HepG2 (cell line): ENCODE results near the gene CYSRT1. TPM values are rescaled to one million over a fixed set of nuclear protein-coding genes. Genes with fewer than 3 reads are reported as not detected.

Experiments used
- ARNTL ChIP-seq: sonication (generic); formaldehyde crosslinking; IDR thresholded peaks from 2 replicates; pipeline ENCODE4 v1.4.0; 2020; ENCODE audit warnings: mild to moderate bottlenecking, missing genetic modification reagents
- CHD4 ChIP-seq: fragments of 200-600 bp; sonication (generic); IDR thresholded peaks from 2 replicates; pipeline ENCODE4 v1.7.0; 2017; ENCODE audit warnings: mild to moderate bottlenecking, low read length, borderline replicate concordance
- FOXK2 ChIP-seq: fragments of 450-650 bp; IDR thresholded peaks from 2 replicates; pipeline ENCODE4 v1.6.1; 2016
- HCFC1 ChIP-seq: fragments of 150-350 bp; IDR thresholded peaks from 2 replicates; pipeline ENCODE4 v1.6.1; 2014; ENCODE audit warnings: low read depth, low read length
- JUN ChIP-seq: sonication (generic); formaldehyde crosslinking; IDR thresholded peaks from 2 replicates; pipeline ENCODE4 v1.4.0; 2020; ENCODE audit warnings: mild to moderate bottlenecking, missing genetic modification reagents
- KAT8 ChIP-seq: IDR thresholded peaks from 2 replicates; pipeline ENCODE4 v1.6.1; 2016; ENCODE audit warnings: missing genetic modification reagents, missing compliant biosample characterization
- MYC ChIP-seq: sonication (generic); formaldehyde crosslinking; IDR thresholded peaks from 2 replicates; pipeline ENCODE4 v1.9.0; 2021; ENCODE audit warnings: missing genetic modification reagents, borderline replicate concordance
- PCBP1 ChIP-seq: fragments of 200-400 bp; formaldehyde crosslinking; IDR thresholded peaks from 2 replicates; pipeline ENCODE4 v1.6.1; 2017; ENCODE audit warnings: mild to moderate bottlenecking, low read depth, low read length, borderline replicate concordance
- SAP130 ChIP-seq: IDR thresholded peaks from 2 replicates; pipeline ENCODE4 v1.6.1; 2016; ENCODE audit warnings: low read depth
- ZNF17 ChIP-seq: sonication (generic); formaldehyde crosslinking; IDR thresholded peaks from 2 replicates; pipeline ENCODE4 v1.5.0; 2020; ENCODE audit warnings: mild to moderate bottlenecking, missing genetic modification reagents
- ZNF30 ChIP-seq: sonication (generic); formaldehyde crosslinking; IDR thresholded peaks from 2 replicates; pipeline ENCODE4 v1.5.0; 2020; ENCODE audit warnings: mild to moderate bottlenecking, missing genetic modification reagents
- ZNF343 ChIP-seq: sonication (generic); formaldehyde crosslinking; IDR thresholded peaks from 2 replicates; pipeline ENCODE4 v1.4.0; 2020; ENCODE audit warnings: mild to moderate bottlenecking, missing genetic modification reagents
- ZNF549 ChIP-seq: sonication (generic); formaldehyde crosslinking; IDR thresholded peaks from 2 replicates; pipeline ENCODE4 v1.5.0; 2020; ENCODE audit warnings: missing genetic modification reagents
- ZNF550 ChIP-seq: sonication (generic); formaldehyde crosslinking; IDR thresholded peaks from 2 replicates; pipeline ENCODE4 v1.4.0; 2020; ENCODE audit warnings: mild to moderate bottlenecking, missing genetic modification reagents, borderline replicate concordance
- ZNF660 ChIP-seq: sonication (generic); formaldehyde crosslinking; IDR thresholded peaks from 2 replicates; pipeline ENCODE4 v1.5.1; 2020; ENCODE audit warnings: mild to moderate bottlenecking, low read depth, missing genetic modification reagents, borderline replicate concordance
- ZNF713 ChIP-seq: sonication (generic); formaldehyde crosslinking; IDR thresholded peaks from 2 replicates; pipeline ENCODE4 v1.4.0; 2020; ENCODE audit warnings: mild to moderate bottlenecking, missing genetic modification reagents
- polyA plus RNA-seq, 8 experiments: library from polyadenylated mRNA; depleted of rRNA in 3 of 8; stranded (reverse) in 7 of 8; unstranded in 1 of 8; fragments of >200 nt; fragmentation: Illumina TruSeq in 4 of 8; extraction: Trizol in 4 of 8; gene quantifications; 2 replicates each; pipeline versions ENCODE4 v1.2.1 to v1.2.3, GENCODE V29; 2011 to 2016; ENCODE audit warnings: low read depth in 4 of 8, missing spikeins in 1 of 8, mixed read lengths in 1 of 8; ENCODE audit not compliant: insufficient read depth in 1 of 8
- total RNA-seq, 5 experiments: library from RNA; depleted of rRNA; stranded (reverse); fragments of >200 nt; fragmentation: Illumina TruSeq; extraction: Trizol; gene quantifications; 2 replicates each; pipeline ENCODE4 v1.2.3, GENCODE V29; 2016; ENCODE audit warnings: low read depth in 1 of 5
- TF ChIP-seq, protein P1 (sequence below): sonication (generic); formaldehyde crosslinking; IDR thresholded peaks from 2 replicates; pipeline ENCODE4 v1.5.1; 2020; ENCODE audit warnings: missing genetic modification reagents, mild to moderate bottlenecking, borderline replicate concordance
- TF ChIP-seq, protein P2 (sequence below): sonication (generic); formaldehyde crosslinking; IDR thresholded peaks from 2 replicates; pipeline ENCODE4 v1.4.0; 2020; ENCODE audit warnings: missing genetic modification reagents
- TF ChIP-seq, protein P3 (sequence below): IDR thresholded peaks from 2 replicates; pipeline ENCODE4 v1.6.1; 2016
- TF ChIP-seq, protein P4 (sequence below): IDR thresholded peaks from 2 replicates; pipeline ENCODE4 v1.6.1; 2012; ENCODE audit warnings: inconsistent platforms
- TF ChIP-seq, protein P5 (sequence below): sonication (generic); formaldehyde crosslinking; IDR thresholded peaks from 2 replicates; pipeline ENCODE4 v1.5.0; 2020; ENCODE audit warnings: mild to moderate bottlenecking, missing genetic modification reagents
- TF ChIP-seq, protein P6 (sequence below): sonication (generic); formaldehyde crosslinking; IDR thresholded peaks from 2 replicates; pipeline ENCODE4 v1.8.0; 2023; ENCODE audit warnings: mild to moderate bottlenecking, missing genetic modification reagents

CYSRT1 gene
- total and polyA plus RNA-seq, 2 of the 13 experiments (the other 11 are each of a cell fraction or from before 2014, with no cell fraction given): 1.5 to 2.1 TPM

DNA sequence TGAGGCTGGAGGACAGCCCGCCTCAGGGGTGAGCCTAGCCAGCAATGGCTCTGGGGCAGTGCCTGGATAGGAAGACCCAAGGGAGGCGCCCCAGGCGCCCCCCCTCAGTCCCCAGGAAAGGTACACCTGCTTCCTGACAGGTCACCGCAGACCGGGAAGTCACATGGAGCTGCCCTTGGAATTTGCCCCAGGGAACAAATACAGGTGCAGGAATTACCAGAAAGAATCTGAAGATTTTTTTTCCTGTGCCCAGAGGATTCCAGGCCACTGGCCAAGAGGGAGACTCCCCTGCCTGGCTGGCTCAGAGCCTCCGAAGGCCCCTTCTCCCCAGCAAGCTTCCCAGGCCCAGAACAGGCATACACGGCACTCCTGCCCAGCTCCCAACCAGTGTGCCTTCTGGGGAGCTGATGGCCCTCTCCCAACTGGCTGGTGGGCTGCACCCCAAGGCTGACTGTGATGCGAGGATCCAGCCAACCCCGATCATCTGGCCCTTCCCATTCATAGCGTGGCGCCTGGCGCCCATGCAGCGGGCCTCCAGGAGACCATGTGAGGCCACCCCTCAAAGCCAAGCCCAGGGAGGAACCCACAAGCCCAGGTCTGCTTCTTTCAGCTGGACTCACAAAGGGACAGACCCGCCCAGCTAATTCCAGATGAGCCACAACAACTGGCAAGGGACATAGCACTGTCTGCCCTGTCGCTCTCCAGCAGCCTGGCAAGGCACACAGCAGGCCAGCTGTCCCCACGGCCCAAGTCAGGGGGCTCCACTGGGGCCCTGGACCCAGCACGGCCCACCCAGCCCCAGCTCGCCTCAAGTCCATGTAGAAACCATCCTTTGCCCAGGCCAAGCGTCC, 26.7 kb upstream of the CYSRT1 start (continued):
- TF ChIP-seq, protein P1, sequence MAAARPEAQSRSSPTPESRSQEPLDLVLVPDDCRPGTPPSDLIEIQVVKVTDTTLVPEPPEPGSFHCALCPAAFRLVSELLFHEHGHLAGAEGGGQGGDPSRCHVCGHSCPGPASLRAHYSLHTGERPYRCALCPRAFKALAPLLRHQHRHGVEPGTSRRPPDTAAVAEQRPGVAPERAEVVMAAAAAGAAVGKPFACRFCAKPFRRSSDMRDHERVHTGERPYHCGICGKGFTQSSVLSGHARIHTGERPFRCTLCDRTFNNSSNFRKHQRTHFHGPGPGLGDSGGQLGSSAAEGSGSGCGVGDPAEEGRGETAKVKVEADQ (CRISPR knock-in tag): no peak; the same call in 1 of the 2 replicates
- no peak for TF ChIP-seq ZNF550
- TF ChIP-seq, protein P2, sequence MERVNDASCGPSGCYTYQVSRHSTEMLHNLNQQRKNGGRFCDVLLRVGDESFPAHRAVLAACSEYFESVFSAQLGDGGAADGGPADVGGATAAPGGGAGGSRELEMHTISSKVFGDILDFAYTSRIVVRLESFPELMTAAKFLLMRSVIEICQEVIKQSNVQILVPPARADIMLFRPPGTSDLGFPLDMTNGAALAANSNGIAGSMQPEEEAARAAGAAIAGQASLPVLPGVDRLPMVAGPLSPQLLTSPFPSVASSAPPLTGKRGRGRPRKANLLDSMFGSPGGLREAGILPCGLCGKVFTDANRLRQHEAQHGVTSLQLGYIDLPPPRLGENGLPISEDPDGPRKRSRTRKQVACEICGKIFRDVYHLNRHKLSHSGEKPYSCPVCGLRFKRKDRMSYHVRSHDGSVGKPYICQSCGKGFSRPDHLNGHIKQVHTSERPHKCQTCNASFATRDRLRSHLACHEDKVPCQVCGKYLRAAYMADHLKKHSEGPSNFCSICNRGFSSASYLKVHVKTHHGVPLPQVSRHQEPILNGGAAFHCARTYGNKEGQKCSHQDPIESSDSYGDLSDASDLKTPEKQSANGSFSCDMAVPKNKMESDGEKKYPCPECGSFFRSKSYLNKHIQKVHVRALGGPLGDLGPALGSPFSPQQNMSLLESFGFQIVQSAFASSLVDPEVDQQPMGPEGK (CRISPR knock-in tag): peak; percentile 78
- TF ChIP-seq ZNF660 (CRISPR knock-in tag): no peak
- TF ChIP-seq MYC (CRISPR knock-in tag): peak; percentile 49; the same call in 1 of the 2 replicates
- TF ChIP-seq, protein P3, sequence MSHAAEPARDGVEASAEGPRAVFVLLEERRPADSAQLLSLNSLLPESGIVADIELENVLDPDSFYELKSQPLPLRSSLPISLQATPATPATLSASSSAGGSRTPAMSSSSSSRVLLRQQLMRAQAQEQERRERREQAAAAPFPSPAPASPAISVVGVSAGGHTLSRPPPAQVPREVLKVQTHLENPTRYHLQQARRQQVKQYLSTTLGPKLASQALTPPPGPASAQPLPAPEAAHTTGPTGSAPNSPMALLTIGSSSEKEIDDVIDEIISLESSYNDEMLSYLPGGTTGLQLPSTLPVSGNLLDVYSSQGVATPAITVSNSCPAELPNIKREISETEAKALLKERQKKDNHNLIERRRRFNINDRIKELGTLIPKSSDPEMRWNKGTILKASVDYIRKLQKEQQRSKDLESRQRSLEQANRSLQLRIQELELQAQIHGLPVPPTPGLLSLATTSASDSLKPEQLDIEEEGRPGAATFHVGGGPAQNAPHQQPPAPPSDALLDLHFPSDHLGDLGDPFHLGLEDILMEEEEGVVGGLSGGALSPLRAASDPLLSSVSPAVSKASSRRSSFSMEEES: peak; percentile 68; the same call in 1 of the 2 replicates
- TF ChIP-seq SAP130 (CRISPR knock-in tag): peak; percentile 89
- TF ChIP-seq JUN (CRISPR knock-in tag): no peak
- TF ChIP-seq ZNF343 (CRISPR knock-in tag): no peak
- no peak for TF ChIP-seq ZNF30 (CRISPR knock-in tag)
- no peak for TF ChIP-seq HCFC1
- TF ChIP-seq PCBP1: no peak
- TF ChIP-seq, protein P4, sequence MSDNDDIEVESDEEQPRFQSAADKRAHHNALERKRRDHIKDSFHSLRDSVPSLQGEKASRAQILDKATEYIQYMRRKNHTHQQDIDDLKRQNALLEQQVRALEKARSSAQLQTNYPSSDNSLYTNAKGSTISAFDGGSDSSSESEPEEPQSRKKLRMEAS: peak; percentile 60
- TF ChIP-seq, protein P5, sequence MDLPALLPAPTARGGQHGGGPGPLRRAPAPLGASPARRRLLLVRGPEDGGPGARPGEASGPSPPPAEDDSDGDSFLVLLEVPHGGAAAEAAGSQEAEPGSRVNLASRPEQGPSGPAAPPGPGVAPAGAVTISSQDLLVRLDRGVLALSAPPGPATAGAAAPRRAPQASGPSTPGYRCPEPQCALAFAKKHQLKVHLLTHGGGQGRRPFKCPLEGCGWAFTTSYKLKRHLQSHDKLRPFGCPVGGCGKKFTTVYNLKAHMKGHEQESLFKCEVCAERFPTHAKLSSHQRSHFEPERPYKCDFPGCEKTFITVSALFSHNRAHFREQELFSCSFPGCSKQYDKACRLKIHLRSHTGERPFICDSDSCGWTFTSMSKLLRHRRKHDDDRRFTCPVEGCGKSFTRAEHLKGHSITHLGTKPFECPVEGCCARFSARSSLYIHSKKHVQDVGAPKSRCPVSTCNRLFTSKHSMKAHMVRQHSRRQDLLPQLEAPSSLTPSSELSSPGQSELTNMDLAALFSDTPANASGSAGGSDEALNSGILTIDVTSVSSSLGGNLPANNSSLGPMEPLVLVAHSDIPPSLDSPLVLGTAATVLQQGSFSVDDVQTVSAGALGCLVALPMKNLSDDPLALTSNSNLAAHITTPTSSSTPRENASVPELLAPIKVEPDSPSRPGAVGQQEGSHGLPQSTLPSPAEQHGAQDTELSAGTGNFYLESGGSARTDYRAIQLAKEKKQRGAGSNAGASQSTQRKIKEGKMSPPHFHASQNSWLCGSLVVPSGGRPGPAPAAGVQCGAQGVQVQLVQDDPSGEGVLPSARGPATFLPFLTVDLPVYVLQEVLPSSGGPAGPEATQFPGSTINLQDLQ (CRISPR knock-in tag): no peak
- TF ChIP-seq ZNF17 (CRISPR knock-in tag): no peak
- TF ChIP-seq CHD4: no peak
- TF ChIP-seq ZNF549 (CRISPR knock-in tag): no peak
- TF ChIP-seq KAT8 (CRISPR knock-in tag): peak; percentile 36; the same call in 1 of the 2 replicates
- TF ChIP-seq, protein P6, sequence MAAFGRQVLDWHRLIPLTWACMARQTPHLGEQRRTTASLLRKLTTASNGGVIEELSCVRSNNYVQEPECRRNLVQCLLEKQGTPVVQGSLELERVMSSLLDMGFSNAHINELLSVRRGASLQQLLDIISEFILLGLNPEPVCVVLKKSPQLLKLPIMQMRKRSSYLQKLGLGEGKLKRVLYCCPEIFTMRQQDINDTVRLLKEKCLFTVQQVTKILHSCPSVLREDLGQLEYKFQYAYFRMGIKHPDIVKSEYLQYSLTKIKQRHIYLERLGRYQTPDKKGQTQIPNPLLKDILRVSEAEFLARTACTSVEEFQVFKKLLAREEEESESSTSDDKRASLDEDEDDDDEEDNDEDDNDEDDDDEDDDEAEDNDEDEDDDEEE (CRISPR knock-in tag): no peak
- TF ChIP-seq FOXK2: no peak
- TF ChIP-seq ARNTL: 0 out of 2 replicates have a peak, but pooled peaks have one; percentile 30
- TF ChIP-seq ZNF713 (CRISPR knock-in tag): no peak
